Hindlimb muscle (tissue), 1 donor: ENCODE data around the gene HHLA2. TPM values are rescaled to one million over a fixed set of nuclear protein-coding genes. Genes with fewer than 3 reads are reported as not detected.

Experiments
- polyA plus RNA-seq: library from polyadenylated mRNA; unstranded; fragments of 120-200 nt; gene quantifications from one replicate; pipeline ENCODE4 v1.2.1, GENCODE V29; 2013; ENCODE audit not compliant: insufficient read length

The HHLA2 gene
- polyA plus RNA-seq, 1 donor, result not detected

Other genes starting within 250 kb of the HHLA2 start
- 45.8 TPM for gene CD47, start 205.5 kb upstream of the HHLA2 start, polyA plus RNA-seq
- 20.2 TPM for gene IFT57, start 74.1 kb upstream of the HHLA2 start, polyA plus RNA-seq
- 0.23 TPM for gene MYH15, start 214.0 kb downstream of the HHLA2 start, polyA plus RNA-seq